GM19035 (cell line): ENCODE data around the gene WDR72.
"Not testable (repeated sequence)": the region's sequence is repeated elsewhere in the genome, so short reads cannot be mapped to it uniquely, and the experiment has no call there.

Experiments
- ATAC-seq: cut with Tn5 transposase; IDR thresholded peaks from one replicate; pipeline ENCODE4 v1.9.1; 2021; ENCODE audit not compliant: unreplicated experiment

Gene WDR72

DNA sequence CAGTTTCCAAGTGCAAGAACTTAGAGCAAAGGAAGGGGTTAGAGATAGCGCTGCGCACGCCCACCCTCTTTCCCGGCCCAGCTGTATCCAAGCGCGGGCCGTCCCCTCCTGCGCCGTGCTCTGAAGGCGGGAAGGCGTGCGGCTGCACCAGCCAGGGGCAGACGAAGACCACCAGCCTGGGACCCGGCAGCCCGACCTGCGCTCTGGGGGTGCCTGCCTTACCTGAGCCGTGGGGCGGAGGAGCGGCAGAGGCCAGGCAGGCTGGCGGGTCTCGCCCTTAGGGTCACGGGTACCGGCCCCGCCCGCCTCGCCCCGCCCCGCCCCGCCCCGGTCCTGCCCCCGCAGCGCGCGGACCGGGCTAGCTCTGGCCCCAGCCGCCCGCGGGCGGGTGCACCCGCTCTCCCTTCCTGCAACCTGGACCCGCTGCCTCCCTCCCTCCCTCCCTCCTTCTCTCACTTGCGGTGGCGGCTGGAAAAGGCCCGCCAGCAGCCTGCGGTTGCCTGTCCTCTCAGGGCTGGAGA is at the start of gene WDR72:
Gene WDR72, minus strand, starts transcription at position 253 of the 521 bp plus-strand sequence. CDS start 26,514 bp downstream, outside the sequence.
- no peak for ATAC-seq

DNA sequence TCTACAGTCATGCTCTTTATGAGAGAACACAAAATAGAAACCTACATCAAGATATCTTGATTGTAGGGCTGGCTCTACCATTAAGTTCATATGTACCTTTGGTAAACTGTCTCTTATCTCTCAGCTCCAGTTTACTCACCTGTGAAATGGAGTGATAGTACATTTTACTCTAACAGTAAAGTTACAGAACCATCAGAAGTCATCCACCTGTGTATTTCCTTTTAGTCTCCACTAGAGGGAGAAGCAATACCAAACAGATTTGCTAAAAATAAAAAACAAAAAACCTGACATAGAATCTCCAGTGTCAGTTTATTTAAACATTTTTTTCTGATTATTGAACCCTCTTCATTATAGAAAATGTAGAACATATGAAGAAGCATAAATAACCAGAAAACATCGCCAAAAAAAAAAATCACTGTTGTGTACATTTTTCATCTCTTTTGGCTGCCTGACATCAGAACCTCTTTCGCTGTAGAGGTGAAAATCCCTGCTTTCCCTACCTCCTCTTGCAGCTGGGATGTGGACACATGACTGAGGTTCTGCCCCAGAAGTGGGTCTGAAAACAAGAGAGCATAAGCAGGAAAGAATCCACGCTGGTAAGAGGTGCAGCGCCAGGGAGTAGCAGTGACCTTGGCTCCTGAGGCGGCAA is 48.7 kb upstream of the WDR72 start:
- peak; percentile 55 for ATAC-seq

DNA sequence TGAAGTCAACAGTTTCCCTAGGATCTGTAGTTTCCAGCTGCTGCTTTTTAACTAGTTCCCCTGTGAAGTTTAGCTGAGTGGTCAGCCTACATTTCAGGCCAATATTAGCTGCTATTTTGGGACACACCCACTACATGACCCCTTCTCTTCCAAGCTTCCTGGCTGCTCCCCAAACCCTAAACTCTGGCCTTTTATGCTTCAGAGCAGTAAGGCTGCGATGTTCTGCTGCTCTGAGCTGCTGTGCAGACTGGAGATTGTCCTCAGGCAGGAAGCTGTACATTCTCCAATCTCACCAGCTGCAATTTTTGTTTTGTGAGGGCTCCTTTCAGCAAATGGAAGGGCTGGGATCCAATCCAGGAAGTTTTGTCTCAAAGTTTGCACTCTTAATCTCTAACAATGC is 48.0 kb upstream of the WDR72 start:
- no peak for ATAC-seq

GRCh38 chr15:53802672-53803071 is 43.2 kb upstream of the WDR72 start:
- ATAC-seq, result no peak

DNA sequence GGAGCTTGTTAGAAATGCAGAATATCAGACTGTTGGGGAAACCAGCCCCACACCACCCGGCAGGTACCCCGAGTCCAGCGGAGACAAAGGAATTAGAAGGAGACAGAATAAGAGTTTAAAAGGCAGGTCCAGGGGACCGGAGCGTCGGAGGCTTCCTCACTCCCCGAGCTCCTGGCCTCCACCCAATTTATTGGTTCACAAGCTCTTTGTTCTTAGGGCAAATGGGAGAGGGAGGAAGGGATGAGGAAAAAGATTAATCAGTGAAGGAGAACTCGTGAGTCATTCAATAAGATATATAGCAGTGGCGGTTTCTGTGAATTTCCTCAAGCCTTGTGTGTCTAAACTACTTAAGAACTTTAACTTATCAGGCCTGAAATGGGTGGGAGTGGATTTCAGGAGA is 32.1 kb upstream of the WDR72 start:
- no peak for ATAC-seq

DNA sequence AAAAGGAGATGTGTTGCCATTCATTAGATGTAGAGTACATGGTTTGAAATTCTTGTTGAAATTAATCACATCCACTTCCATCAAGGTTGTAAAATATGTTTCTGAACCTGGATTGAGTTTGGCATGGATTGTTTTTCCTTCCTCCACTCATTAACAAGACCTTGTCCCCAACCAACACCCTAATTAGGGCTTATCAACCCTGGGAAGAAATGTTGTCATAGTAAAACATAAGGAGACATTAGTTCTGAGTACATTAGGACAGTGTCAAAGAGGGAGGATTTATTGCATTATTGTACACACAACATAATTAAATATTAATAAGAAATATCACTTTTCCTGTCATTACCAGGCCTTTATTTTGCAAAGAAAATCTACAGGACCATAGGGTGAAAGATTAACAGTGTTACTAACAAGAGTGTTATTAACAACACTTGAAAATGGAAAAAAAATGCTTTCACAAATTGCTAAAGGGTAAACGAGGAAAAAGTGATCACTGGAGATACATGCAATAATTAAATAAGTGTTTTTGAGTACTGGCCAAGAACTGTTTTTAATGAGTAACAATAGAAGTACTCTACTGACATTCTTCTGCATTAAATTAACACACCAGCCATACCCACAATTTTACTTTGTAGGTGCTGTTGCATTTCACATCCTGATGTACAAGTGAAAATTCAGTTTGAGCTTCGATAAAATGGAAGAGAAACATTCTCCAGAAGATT is 30.4 kb upstream of the WDR72 start:
- ATAC-seq, result no peak

- no peak for ATAC-seq
Observed at GRCh38 chr15:53786401-53786800, 26.9 kb upstream of the WDR72 start.

DNA sequence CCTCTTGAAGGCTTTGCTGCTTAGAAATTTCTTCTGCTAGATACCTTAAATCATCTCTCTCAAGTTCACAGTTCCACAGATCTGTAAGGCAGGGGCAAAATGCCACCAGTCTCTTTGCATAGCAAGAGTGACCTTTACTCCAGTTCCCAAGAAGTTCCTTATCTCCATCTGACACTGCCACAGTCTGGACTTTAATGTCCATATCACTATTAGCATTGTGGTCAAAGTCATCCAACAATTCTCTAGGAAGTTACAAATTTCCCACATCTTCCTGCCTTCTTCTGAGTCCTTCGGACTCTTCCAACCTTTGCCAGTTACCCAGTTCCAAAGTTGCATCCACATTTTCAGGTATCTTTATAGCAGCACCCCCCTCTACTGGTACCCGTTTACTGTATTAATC is 25.8 kb upstream of the WDR72 start:
- not testable (repeated sequence) for ATAC-seq

GRCh38 chr15:53762916-53763315 is 3.5 kb upstream of the WDR72 start:
- no peak for ATAC-seq

DNA sequence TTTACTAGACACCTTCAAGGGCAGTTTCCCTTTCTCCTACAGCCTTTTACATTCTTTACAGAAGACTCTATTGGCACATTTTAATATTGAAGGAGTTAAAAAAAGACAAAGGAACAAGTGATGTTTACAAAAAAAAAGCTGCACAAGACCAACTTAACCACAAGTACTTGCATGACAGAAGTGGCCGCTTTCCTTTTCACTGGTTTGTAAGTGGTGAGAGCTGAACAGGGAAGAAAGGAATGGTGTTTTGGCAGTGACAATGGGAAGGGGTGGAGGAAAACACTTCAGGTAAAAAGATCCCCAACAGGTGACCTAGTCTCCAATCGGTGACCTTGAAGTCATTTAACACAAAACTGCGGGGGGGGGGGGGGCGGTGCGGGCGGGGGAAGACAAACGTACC is 1.1 kb downstream of the WDR72 start:
- no peak for ATAC-seq

DNA sequence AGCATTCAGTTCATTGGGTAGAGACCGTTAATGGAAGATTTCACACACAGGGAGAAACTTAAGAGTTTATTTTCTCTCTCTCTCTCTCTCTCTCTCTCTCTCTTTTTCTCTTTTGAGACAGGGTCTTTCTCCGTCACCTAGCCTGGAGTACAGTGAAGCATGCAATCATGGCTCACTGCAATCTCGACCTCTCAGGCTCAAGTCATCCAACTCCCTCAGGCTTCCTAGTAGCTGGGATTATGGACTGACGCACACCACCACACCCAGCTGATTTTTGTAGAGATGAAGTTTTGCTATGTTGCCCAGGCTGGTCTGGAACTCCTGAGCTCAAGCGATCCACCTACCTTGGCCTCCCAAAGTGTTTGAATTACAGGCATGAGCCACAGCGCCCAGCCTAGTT is 1.6 kb downstream of the WDR72 start:
- no peak for ATAC-seq

GRCh38 chr15:53753813-53754212 is 5.7 kb downstream of the WDR72 start:
- no peak for ATAC-seq

GRCh38 chr15:53752406-53752805 is 7.1 kb downstream of the WDR72 start:
- no peak for ATAC-seq

GRCh38 chr15:53747501-53748068 is 11.9 kb downstream of the WDR72 start:
- ATAC-seq, result no peak

DNA sequence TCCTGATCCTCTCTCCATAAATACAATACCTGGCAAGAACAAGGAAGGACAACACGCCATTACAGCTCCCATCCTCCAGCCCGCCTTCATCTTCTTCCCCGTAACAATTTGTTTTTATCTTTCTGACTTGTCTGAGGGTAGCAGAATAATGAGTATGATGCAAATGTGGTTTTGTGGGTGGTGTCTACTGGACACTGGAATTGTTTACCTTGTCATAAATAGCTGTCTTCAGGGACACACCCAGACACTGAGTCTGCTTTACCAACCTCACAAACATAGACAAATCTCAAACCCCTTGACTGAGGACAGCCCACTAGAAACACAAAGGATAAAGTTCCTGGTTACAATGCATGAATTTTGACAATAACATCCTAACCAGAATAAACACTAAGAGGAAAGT is 13.4 kb downstream of the WDR72 start:
- ATAC-seq, result no peak

DNA sequence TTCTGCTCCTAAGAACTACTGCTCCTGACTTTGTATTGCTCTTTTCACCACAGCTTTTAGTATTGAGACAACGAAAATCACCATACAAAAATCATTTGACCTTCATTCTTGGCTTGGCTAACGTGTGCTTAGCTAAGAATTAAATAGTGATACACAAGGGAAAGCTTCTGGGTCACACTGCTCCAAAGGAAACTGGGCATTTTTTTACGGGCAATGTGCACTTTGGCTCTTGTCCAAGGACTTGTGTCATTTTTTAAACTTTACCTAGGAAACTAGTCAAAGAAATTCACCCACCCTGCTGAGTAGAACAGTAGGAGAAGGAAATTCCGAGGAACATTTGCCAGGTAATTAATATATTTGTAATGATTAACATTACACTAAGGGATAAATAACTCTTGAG is 19.8 kb downstream of the WDR72 start:
- ATAC-seq, result no peak

GRCh38 chr15:53739187-53739586 is 20.3 kb downstream of the WDR72 start:
- ATAC-seq, result no peak

DNA sequence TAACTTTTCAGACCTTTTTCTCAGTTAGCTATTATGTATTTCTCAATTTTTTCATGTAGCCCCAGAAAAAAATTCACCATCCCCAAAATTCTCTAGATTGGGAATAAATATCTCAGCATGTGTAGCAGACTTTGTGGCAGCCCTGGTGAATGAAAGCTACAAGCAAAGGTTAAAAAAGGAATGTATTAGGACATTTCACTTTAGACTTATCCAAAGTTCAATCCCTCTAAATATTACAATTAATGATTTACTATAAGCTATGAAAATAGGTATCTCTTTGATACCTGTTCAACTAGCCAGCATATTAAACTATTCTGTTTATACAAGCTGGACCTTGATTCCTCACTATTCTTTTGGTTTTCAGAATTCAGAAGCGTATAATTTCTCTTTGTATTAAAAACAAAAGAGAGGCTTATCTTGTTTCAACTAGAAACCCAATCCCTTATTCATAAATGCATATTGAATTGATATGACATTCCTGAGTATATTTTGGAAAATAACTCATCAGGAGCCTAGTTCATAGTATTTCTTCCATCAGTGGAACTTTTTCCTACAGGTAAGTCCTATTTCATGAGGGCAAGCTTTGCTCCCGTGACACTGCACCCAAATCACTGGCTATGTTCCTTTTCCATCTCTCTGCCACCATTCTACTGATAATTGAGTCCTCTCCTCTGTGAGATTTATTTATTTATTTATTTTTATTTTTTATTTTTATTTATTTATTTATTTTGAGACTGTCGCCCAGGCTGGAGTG is 38.0 kb downstream of the WDR72 start:
- no peak for ATAC-seq

DNA sequence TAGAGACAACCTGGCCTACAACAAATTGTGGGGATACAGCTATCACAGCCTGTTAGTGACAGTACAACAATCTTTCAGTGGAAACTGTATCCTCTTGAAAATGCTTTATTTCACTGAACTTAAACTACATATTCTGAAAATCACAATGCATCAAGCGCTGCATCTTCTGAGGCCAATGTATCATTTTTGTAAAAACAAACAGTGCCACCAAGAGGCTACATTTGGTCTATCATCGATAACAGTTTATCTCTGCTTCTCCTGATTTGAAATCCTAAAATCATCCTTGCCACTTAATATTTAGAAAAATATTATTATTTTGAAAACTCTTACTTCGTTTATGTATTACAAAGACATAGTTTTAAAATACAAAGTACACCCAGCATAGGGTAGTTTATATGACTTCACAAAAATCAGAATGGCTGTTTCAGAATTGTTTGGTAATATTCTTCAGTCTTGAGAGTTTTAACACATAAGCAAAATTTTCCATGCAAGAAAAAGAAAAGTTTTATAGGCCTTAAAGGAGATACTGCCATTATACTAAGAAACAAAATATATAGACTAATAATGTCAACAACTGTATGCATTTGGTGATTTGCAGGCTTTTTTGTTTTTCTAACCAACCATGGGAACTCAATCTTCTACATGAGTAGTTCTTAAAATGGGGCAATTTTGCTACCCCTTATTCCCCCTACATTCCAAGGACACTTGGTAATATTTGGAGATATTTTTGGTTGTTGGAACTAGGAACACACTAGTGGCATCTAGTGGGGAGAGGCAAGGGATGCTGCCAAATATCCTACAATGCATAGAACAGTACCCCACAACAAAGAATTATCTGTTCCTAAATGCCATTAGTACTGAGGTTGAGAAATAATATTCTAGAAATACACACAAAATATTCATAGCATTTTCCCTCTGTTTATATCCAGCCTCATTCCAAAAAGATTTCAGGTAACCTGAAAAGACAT is 42.3 kb downstream of the WDR72 start:
- ATAC-seq, result no peak

DNA sequence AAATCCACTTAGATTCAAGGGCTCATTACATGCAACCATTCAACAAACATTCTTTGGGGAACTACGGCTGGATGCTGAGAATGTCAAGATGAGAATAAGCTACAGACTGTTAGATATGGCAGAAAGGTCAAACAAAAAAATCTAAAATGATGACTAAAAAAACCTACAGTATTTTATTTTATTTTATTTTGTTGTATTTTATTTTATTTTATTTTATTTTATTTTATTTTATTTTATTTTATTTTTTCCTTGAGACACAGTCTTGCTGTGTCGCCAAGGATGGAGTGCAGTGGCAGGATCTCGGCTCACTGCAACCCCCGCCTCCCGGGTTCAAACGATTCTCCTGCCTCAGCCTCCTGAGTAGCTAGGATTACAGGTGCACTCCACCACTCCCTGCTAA is 46.2 kb downstream of the WDR72 start:
- no peak for ATAC-seq
